Hepatocyte (in vitro differentiated cells): Measurements from ENCODE around the gene PIM3. TPM values are rescaled to one million over a fixed set of nuclear protein-coding genes. Genes with fewer than 3 reads are reported as not detected.

Source experiments
- DNase-seq: peaks from one replicate; pipeline ENCODE4 v3.0.0-alpha.2; 2016; ENCODE audit warnings: low spot score
- H2AFZ ChIP-seq: fragments of 200-600 bp; sonication (generic); 2 replicates; pipeline ENCODE4 v1.6.0; 2016; ENCODE audit warnings: antibody characterized with exemption, mild to moderate bottlenecking
- H3K27ac ChIP-seq: fragments of 200-600 bp; sonication (generic); 2 replicates; pipeline ENCODE4 v1.5.1; 2016; ENCODE audit warnings: mild to moderate bottlenecking
- H3K27me3 ChIP-seq: fragments of 200-600 bp; sonication (generic); 2 replicates; pipeline ENCODE4 v1.6.1; 2016
- H3K36me3 ChIP-seq: fragments of 200-600 bp; sonication (generic); replicated peaks from 2 replicates; pipeline ENCODE4 v1.5.1; 2016; ENCODE audit warnings: low read depth; ENCODE audit not compliant: insufficient read depth
- H3K4me1 ChIP-seq: fragments of 200-600 bp; sonication (generic); 2 replicates; pipeline ENCODE4 v1.5.1; 2016; ENCODE audit warnings: mild to moderate bottlenecking, moderate library complexity; ENCODE audit not compliant: insufficient read depth
- H3K4me2 ChIP-seq: fragments of 200-600 bp; sonication (generic); 2 replicates; pipeline ENCODE4 v1.6.0; 2016
- H3K4me3 ChIP-seq: fragments of 200-600 bp; sonication (generic); 2 replicates; pipeline ENCODE4 v1.5.1; 2016; ENCODE audit warnings: mild to moderate bottlenecking
- H3K79me2 ChIP-seq: fragments of 200-600 bp; sonication (generic); 2 replicates; pipeline ENCODE4 v1.6.0; 2017; ENCODE audit warnings: mild to moderate bottlenecking
- H3K9me2 ChIP-seq: fragments of 200-600 bp; sonication (generic); replicated peaks from 2 replicates; pipeline ENCODE4 v1.6.0; 2017; ENCODE audit warnings: mild to moderate bottlenecking; ENCODE audit not compliant: insufficient read depth
- H3K9me3 ChIP-seq: fragments of 200-600 bp; sonication (generic); 2 replicates; pipeline ENCODE4 v1.5.1; 2016; ENCODE audit warnings: low read depth, mild to moderate bottlenecking
- H4K20me1 ChIP-seq: fragments of 200-600 bp; sonication (generic); 2 replicates; pipeline ENCODE4 v1.6.0; 2016; ENCODE audit warnings: mild to moderate bottlenecking; ENCODE audit not compliant: insufficient read depth, poor library complexity, severe bottlenecking
- EZH2 ChIP-seq: fragments of 200-600 bp; sonication (generic); IDR thresholded peaks from 2 replicates; pipeline ENCODE4 v1.6.1; 2016; ENCODE audit warnings: antibody characterized with exemption, mild to moderate bottlenecking, borderline replicate concordance
- EZH2phosphoT487 ChIP-seq: fragments of 200-600 bp; sonication (generic); IDR thresholded peaks from one replicate; pipeline ENCODE4 v1.6.1; 2018; ENCODE audit warnings: antibody characterized with exemption, mild to moderate bottlenecking, low read depth, moderate library complexity; ENCODE audit not compliant: unreplicated experiment, severe bottlenecking
- WGBS: methylation state at CpG from one replicate; pipeline ENCODE4 v1.1.6; 2016; ENCODE audit warnings: low lambda C conversion rate; ENCODE audit errors: missing lambda C conversion rate; 5-methylcytosine and 5-hydroxymethylcytosine counted together
- polyA plus RNA-seq: library from polyadenylated mRNA; unstranded; fragments of >200 nt; fragmentation: Nextera tagmentation; extraction: Ambion mirVana; gene quantifications from 2 replicates; pipeline ENCODE4 v1.2.1, GENCODE V29; 2016
- total RNA-seq: library from RNA; depleted of rRNA; stranded (reverse); fragments of >200 nt; gene quantifications from 2 replicates; pipeline ENCODE4 v1.2.3, GENCODE V29; 2014
- TF ChIP-seq, protein P1 (sequence below): fragments of 200-600 bp; sonication (generic); IDR thresholded peaks from 2 replicates; pipeline ENCODE4 v1.5.1; 2016; ENCODE audit warnings: antibody characterized with exemption, mild to moderate bottlenecking; ENCODE audit not compliant: poor library complexity

PIM3 gene
- total and polyA plus RNA-seq, 2 experiments from 2014 or later, result 81.1 to 138 TPM

- peak; percentile 19 for DNase-seq
- Histone ChIP-seq H3K9me3 (no peaks in the 10 kb centered on the region), H3K9me2 (no peaks in the 10 kb centered on the region), H3K27me3 (peaks cover 6% of the 10 kb centered on the region), H3K4me2 (no peak overlapping the region), H4K20me1 (no peaks in the 10 kb centered on the region), H3K79me2 (no peaks in the 10 kb centered on the region), H2AFZ (no peak overlapping the region), H3K4me1 (peaks cover 2% of the 10 kb centered on the region), H3K4me3 (no peak overlapping the region), H3K36me3 (no peaks in the 10 kb centered on the region), H3K27ac (no peak overlapping the region)
- 86% methylated on average over 4 of the region's 4 CpGs for WGBS
- TF ChIP-seq, protein P1, sequence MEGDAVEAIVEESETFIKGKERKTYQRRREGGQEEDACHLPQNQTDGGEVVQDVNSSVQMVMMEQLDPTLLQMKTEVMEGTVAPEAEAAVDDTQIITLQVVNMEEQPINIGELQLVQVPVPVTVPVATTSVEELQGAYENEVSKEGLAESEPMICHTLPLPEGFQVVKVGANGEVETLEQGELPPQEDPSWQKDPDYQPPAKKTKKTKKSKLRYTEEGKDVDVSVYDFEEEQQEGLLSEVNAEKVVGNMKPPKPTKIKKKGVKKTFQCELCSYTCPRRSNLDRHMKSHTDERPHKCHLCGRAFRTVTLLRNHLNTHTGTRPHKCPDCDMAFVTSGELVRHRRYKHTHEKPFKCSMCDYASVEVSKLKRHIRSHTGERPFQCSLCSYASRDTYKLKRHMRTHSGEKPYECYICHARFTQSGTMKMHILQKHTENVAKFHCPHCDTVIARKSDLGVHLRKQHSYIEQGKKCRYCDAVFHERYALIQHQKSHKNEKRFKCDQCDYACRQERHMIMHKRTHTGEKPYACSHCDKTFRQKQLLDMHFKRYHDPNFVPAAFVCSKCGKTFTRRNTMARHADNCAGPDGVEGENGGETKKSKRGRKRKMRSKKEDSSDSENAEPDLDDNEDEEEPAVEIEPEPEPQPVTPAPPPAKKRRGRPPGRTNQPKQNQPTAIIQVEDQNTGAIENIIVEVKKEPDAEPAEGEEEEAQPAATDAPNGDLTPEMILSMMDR, result no peak
- TF ChIP-seq EZH2 (no peak), EZH2phosphoT487 (no peak)
These were observed 35.5 kb downstream of the PIM3 start for GRCh38 chr22:49996119-49996517.

DNA sequence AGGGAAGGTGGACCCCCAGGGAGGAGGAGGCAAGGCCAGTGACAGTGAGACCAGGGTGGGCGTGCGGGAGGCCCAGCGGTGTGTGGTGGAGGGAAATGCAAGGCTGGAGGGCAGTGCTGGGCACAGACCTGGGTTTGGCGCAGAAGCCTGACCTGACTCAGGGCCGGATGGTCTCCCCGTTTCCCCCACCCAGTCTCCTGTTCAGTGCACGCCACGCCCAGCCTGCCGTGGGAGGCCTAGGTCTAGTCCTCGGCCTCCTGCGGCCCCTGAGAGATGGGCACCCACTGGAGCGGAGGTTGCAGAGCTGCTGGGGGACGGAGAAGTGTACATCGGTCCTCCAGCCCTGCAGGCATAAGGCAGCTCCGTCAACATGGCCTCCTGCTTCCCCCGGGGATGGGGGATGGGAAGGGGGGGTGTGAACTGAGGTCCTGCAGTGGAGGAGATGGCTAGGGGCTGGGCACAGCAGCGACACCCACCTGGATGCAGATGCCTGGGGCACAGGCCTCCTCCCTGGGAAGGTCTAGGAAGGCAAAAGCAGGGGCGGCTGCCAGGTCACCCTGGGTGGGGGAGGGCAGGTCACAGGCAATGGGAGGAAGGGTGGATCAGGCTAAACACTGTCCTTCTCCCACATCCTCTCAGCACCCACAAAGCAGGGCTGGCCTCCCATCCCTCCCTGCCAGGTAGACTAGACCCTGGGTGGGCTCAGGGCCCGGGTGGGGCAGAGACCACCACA, 36.1 kb downstream of the PIM3 start:
- DNase-seq, result no peak
- Histone ChIP-seq H3K9me3 (no peaks in the 10 kb centered on the region), H3K4me3 (no peak overlapping the region), H4K20me1 (no peaks in the 10 kb centered on the region), H3K4me1 (peaks cover 2% of the 10 kb centered on the region), H3K9me2 (no peaks in the 10 kb centered on the region), H3K4me2 (no peak overlapping the region), H3K79me2 (no peaks in the 10 kb centered on the region), H3K27ac (no peak overlapping the region), H2AFZ (no peak overlapping the region), H3K27me3 (peaks cover 6% of the 10 kb centered on the region), H3K36me3 (no peaks in the 10 kb centered on the region)
- WGBS, result 90% methylated on average over 19 of the region's 19 CpGs
- TF ChIP-seq EZH2phosphoT487 (no peak), EZH2 (no peak)
- TF ChIP-seq, protein P1, result no peak

DNA sequence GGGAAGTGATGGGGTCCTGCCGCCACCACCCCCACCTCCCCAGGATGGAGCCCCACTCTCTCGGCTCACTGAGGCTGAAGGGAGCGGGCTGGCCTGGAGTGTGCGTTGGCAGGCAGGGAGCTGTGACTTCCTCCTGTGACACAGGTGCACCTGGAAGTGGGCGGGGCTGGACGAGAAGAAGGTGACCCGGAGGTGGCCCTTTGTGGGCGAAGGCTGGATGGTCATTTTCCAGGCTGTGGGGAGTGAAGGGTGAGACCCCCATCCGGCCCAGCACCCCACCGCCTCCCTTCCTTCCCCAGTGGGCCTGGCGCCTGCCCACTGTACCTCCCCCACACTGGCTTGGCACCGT, 36.7 kb downstream of the PIM3 start:
- no peak overlapping the region for H2AFZ ChIP-seq
- WGBS, result 87% methylated on average over 9 of the region's 12 CpGs
- no peaks in the 10 kb centered on the region for H4K20me1 ChIP-seq
- H3K4me2 ChIP-seq, result no peak overlapping the region
- TF ChIP-seq, protein P1, result no peak
- TF ChIP-seq EZH2, result no peak
- no peak for TF ChIP-seq EZH2phosphoT487
- H3K9me2 ChIP-seq, result no peaks in the 10 kb centered on the region
- H3K9me3 ChIP-seq, result no peaks in the 10 kb centered on the region
- H3K27me3 ChIP-seq, result peaks cover 6% of the 10 kb centered on the region
- peak; percentile 48 for DNase-seq
- no peak overlapping the region for H3K27ac ChIP-seq
- H3K4me1 ChIP-seq, result peaks cover 2% of the 10 kb centered on the region
- H3K79me2 ChIP-seq, result no peaks in the 10 kb centered on the region
- H3K4me3 ChIP-seq, result no peak overlapping the region
- H3K36me3 ChIP-seq, result no peaks in the 10 kb centered on the region
